GM19023 (cell line): Measurements from ENCODE around the gene TRIM60.
"Not testable (repeated sequence)": the region's sequence is repeated elsewhere in the genome, so short reads cannot be mapped to it uniquely, and the experiment has no call there.

Experiments used
- ATAC-seq: cut with Tn5 transposase; IDR thresholded peaks from one replicate; pipeline ENCODE4 v1.9.1; 2021; ENCODE audit warnings: mild to moderate bottlenecking, moderate library complexity; ENCODE audit not compliant: unreplicated experiment

The TRIM60 gene

DNA sequence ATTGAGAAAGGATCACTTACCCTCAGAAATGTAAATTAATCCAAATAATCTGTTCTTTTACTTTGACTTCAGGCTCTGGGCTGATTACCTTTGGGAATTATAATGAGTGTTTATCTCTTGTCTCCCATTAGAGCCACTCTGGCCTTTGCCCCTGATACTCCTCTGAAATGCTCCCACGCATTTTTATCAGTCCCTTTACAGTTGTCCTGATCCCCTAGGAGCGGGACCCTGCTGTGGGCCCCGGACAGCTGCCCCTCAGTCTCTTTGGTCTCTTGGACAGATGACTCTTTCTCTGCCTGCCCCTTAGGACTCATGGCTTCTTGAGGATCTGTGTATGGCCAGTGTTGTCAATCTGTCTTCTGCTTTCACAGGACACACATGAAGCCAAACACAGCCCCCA is 20.8 kb downstream of the TRIM60 start:
- no peak for ATAC-seq

DNA sequence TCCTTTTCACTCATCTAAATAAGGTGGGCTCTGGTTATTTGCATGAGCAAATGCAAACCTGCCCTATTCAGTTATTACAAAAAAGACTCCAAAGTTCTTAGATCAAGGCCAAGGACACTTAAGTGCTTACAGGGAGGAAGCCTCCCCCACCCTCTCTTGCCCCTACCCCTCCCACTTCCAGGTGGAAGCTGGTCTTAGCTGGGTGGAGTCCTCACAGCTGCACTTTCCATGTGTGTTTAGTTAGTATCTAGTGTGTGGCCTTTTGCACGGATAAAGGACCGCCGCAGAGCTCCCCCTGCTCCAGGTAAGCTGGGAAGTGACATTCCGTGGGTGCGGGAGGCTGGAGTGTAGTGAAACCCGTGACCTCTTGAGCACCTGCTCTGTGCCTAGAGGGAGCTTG is 21.8 kb downstream of the TRIM60 start, which contains the start of gene TRIM75:
TSS of gene TRIM75 (plus strand) at position 222 of the 400 bp plus-strand sequence. CDS start 5,282 bp downstream, outside the sequence.
- no peak for ATAC-seq

DNA sequence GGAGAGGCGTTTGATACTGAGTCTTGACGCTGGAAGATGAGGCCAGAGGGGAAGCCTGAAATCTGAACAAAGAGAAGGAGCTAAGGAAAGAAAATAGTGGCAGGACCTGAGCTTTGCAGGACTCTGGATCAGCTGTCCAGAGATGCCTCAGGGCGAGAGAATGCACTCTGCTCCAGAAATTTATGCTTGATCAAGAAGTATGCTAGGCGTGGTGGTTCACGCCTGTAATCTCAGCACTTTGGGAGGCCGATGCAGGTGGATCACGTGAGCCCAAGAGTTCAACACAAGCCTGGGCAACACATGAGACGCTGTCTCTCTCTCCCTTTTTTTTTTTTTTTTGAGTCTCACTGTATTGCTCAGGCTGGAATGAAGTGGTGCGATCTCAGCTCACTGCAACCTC is 23.8 kb downstream of the TRIM60 start:
- ATAC-seq = no peak

DNA sequence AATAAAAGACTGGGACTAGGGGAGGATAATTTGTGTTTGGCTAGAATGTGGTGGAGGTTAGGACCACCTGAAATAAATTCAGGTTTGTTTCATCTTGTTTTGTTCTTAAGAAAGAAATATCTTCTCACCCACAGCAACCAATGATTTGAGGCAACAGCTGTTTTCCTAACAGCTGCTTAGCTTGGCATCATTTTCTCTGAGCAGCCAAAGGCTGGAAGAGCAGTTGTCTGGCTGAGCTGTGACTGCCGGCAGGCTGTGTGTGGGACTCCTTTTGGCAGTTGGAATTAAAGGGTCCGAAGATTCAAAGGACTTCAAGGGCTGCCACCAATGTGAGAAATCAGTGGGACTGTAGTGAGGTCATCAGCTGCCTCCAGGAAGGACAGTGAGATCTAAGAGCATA is 26.9 kb downstream of the TRIM60 start:
- no peak for ATAC-seq

DNA sequence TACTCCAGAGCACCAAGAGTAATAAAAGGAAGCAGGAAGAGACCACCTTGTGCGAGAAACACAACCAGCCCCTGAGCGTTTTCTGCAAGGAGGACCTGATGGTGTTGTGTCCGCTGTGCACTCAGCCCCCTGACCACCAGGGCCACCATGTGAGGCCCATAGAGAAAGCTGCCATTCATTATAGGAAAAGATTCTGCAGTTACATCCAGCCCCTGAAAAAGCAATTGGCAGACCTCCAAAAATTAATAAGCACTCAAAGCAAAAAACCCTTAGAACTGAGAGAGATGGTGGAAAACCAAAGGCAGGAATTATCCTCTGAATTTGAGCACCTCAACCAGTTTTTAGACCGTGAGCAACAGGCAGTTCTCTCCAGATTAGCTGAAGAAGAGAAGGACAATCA is 27.6 kb downstream of the TRIM60 start:
- no peak for ATAC-seq

DNA sequence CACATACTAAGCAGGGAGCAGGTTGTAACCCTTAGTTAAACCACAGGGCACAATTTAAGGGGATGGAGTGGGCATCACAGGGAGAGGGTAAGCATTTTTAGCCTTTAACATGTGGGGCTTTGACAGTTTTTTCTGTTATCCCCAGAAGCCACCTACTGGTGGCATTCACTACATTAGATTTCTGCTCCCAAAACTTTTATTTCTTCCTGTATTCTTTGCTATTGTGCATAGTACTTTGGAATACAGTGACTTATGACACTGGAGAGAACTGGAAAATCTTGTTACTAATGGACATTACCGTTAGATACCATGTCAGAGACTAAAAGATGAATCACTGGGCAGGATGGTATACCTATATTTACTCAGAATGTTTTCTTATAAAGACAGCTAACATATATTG is 29.1 kb downstream of the TRIM60 start:
- ATAC-seq = no peak

DNA sequence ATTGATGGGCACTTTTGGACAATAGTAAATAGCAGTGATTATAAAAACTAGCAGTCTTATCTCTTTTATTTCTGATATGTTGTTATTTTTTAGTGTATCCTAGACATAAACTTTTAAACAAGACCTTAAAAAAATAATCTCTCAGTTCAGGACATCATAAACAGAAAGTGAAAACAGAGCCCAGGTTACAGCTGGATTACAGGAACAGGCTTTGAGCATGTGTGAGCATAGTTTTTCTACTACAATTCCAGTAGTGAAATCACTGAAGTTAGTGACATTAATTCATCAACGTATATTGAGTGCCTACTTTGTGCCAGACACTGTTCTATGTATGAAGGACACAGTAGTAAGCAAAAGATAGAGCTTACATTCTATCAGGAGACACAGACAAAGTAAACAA is 38.8 kb downstream of the TRIM60 start:
- no peak for ATAC-seq

DNA sequence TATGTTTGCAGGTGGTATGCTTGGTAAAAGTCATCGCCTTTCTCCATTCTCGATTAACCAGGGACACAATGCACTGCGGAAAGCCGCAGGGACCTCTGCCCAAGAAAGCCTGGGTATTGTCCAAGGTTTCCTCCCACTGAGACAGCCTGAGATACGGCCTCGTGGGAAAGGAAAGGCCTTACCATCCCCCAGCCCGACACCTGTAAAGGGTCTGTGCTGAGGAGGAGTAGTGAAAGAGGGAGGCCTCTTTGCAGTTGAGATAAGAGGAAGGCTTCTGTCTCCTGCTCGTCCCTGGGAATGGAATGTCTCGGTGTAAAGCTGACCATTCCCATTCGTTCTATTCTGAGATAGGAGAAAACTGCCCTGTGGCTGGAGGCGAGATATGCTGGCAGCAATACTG is 41.5 kb downstream of the TRIM60 start:
- not testable (repeated sequence) for ATAC-seq

DNA sequence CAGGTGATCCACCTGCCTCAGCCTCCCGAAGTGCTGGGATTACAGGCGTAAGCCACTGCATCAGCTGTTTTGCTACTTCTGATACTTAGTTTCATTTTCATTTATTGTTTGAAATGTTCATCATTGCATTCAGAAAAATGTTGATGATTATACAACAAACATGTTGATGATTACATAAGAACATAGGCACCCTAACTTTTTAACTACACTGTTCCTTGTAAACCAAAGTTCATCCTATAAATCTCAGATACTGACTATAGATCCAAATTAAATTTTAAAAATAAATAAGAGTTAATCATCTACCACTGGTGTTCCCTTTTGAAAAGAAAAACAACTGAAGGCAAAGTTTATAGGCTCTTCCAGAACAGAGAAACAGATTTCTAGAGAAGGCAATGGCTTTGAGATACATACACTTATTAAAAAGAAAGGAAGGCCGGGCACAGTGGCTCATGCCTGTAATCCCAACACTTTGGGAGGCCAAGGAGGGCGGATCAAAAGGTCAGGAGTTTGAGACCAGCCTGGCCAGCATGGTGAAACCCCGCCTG is 45.3 kb downstream of the TRIM60 start:
- ATAC-seq = no peak

DNA sequence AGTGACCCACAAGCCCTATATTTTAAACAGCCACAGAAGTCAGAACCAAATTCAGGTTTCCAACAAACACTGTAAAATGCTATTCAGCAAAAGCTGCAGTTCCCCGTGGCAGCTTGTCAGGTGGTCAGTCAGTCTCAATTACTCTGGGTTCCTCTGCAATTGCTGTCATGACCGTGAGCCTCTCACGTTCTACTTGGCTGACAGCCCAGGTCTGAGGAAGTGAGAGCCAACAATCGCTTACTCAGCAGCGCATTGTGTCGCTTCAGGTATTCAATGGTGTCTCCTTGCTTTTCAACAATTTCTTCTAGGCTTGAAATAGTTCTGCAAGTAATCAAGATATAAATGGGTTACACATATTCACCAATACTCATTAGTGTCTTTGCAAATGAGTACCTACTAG is 47.7 kb downstream of the TRIM60 start:
- ATAC-seq = no peak

DNA sequence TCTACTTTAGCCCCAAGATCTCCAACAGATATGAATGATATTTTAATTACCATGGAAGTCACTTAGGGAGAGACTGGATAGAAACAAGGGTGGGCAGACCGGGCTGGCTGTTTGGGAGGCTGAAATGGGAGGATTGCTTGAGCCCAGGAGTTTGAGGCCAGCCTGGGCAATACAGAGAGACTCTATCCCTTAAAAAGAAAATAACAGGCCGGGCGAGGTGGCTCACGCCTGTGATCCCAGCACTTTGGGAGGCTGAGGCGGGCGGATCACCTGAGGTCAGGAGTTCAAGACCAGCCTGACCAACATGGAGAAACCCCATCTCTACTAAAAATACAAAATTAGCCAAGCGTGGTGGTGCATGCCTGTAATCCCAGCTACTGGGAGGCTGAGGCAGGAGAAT is 53.0 kb downstream of the TRIM60 start:
- not testable (repeated sequence) for ATAC-seq

DNA sequence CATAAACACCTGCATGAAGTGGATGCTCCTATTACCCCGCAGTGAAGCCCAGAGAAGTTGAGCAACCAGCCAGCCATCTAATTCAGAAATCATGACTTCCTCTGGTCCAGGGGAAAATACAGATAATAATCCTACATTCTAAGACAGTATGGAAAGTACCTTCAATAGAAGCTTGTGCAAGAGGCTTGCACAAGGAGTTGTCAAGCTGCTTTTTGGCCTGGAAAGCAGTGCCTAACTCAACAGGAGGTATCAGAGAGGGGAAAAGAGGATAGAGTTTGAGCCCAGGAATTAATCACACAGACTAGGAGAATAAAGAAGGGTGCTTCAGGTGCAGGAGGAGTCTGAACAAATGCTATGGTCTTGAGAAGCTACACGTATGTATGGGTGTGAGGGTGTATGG is 54.1 kb downstream of the TRIM60 start:
- ATAC-seq = no peak

DNA sequence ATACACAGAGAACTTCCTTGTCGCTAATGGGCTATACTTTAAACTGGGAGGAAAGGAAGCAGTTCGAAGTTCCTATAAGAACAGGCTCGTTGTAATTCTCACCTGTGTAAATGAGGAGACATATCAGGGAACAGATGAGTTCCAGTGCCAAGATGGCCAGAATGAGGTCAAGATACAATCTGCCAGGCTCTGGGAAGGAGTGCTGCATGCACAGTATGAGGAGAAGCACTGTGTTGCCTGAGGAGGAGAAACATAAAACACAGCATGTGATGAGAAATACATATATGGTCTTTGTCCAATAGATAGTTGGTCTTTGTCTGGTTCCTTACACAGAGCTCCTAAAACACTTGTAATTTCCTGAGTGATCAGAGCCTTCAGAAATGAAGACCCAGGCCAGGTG is 56.6 kb downstream of the TRIM60 start:
- no peak for ATAC-seq
